HG03039 (cell line): Measurements from ENCODE around the gene SLC22A31.

Experiments used
- ATAC-seq: cut with Tn5 transposase; IDR thresholded peaks from one replicate; pipeline ENCODE4 v1.9.1; 2021; ENCODE audit warnings: mild to moderate bottlenecking, moderate library complexity; ENCODE audit not compliant: unreplicated experiment

The SLC22A31 gene

GRCh38 chr16:89217138-89217387, 16.7 kb upstream of the SLC22A31 start:
- ATAC-seq, result no peak

- ATAC-seq, result no peak
These were observed 16.2 kb upstream of the SLC22A31 start for GRCh38 chr16:89216315-89217137.

GRCh38 chr16:89210904-89211515, 10.7 kb upstream of the SLC22A31 start:
- no peak for ATAC-seq

GRCh38 chr16:89210165-89210903, 10.0 kb upstream of the SLC22A31 start:
- no peak for ATAC-seq

GRCh38 chr16:89209522-89210044, 9.2 kb upstream of the SLC22A31 start:
- no peak for ATAC-seq

GRCh38 chr16:89207993-89208392, 7.7 kb upstream of the SLC22A31 start:
- ATAC-seq, result no peak

- no peak for ATAC-seq
These were observed 2.3 kb upstream of the SLC22A31 start for GRCh38 chr16:89202422-89203215.

- ATAC-seq, result no peak
These were observed 1.4 kb upstream of the SLC22A31 start for GRCh38 chr16:89201439-89202377.

GRCh38 chr16:89200850-89201411, 594 bp upstream of the SLC22A31 start:
- no peak for ATAC-seq

- ATAC-seq, result no peak
These were observed 855 bp downstream of the SLC22A31 start for GRCh38 chr16:89199241-89200123.

GRCh38 chr16:89198417-89199240, 1.7 kb downstream of the SLC22A31 start:
- ATAC-seq, result no peak

- no peak for ATAC-seq
These were observed 2.5 kb downstream of the SLC22A31 start for GRCh38 chr16:89197633-89198416.

- no peak for ATAC-seq
These were observed 3.2 kb downstream of the SLC22A31 start for GRCh38 chr16:89197033-89197632.

- ATAC-seq, result no peak
These were observed 4.7 kb downstream of the SLC22A31 start for GRCh38 chr16:89195521-89196171.

- ATAC-seq, result no peak
These were observed 5.7 kb downstream of the SLC22A31 start for GRCh38 chr16:89194340-89195311.
